KOPT-K1 (cell line): ENCODE measurements around the gene MSH3.
A peak's percentile ranks its signal among the peaks of the same experiment; 100 is the strongest.

Experiments used
- H3K27ac ChIP-seq: fragments of 200-600 bp; sonication (generic); 2 replicates; pipeline ENCODE4 v1.5.1; 2016; ENCODE audit warnings: antibody characterized with exemption, mild to moderate bottlenecking, low read depth, low read length; ENCODE audit not compliant: poor library complexity, severe bottlenecking
- H3K36me3 ChIP-seq: fragments of 200-600 bp; sonication (generic); 2 replicates; pipeline ENCODE4 v1.5.1; 2017; ENCODE audit warnings: antibody characterized with exemption, mild to moderate bottlenecking, low read length, moderate library complexity; ENCODE audit not compliant: insufficient read depth
- H3K9me3 ChIP-seq: fragments of 200-600 bp; sonication (generic); 2 replicates; pipeline ENCODE4 v1.5.1; 2017; ENCODE audit warnings: antibody characterized with exemption, low read length, mild to moderate bottlenecking; ENCODE audit not compliant: insufficient read depth, poor library complexity, severe bottlenecking

Gene MSH3

GRCh38 chr5:80654391-80655230 is at the start of gene MSH3, which contains the start of gene DHFR:
MSH3 (plus strand) TSS chr5:80654652; CDS start chr5:80654728, 76 bp downstream.
DHFR (minus strand) TSS chr5:80654983; CDS start chr5:80654489, 494 bp downstream.
- Histone ChIP-seq H3K27ac (peak within 1 kb of the TSS; percentile 97), H3K9me3 (no peaks in the 10 kb centered on the region), H3K36me3 (peaks cover 27% of the 10 kb centered on the region)

- Histone ChIP-seq H3K27ac (no peak overlapping the region), H3K9me3 (peaks cover 9% of the 10 kb centered on the region), H3K36me3 (no peaks in the 10 kb centered on the region)
Measured at GRCh38 chr5:80607343-80607742, 47.1 kb upstream of the MSH3 start.

- H3K9me3 ChIP-seq = peaks cover 9% of the 10 kb centered on the region
- H3K27ac ChIP-seq = no peak overlapping the region
- H3K36me3 ChIP-seq = no peaks in the 10 kb centered on the region
Measured at GRCh38 chr5:80607832-80608231, 46.6 kb upstream of the MSH3 start.

- Histone ChIP-seq H3K36me3 (no peaks in the 10 kb centered on the region), H3K27ac (no peak overlapping the region)
Measured at GRCh38 chr5:80608731-80609130, 45.7 kb upstream of the MSH3 start.

GRCh38 chr5:80609692-80610091 is 44.8 kb upstream of the MSH3 start:
- H3K36me3 ChIP-seq = no peaks in the 10 kb centered on the region

More at GRCh38 chr5:80608731-80609130, 45.7 kb upstream of the MSH3 start:
- peaks cover 9% of the 10 kb centered on the region for H3K9me3 ChIP-seq

GRCh38 chr5:80615266-80615914 is 39.1 kb upstream of the MSH3 start:
- peaks cover 5% of the 10 kb centered on the region for H3K9me3 ChIP-seq
- H3K27ac ChIP-seq = no peak overlapping the region
- peaks cover 18% of the 10 kb centered on the region for H3K36me3 ChIP-seq

More at GRCh38 chr5:80609692-80610091, 44.8 kb upstream of the MSH3 start:
- Histone ChIP-seq H3K9me3 (peaks cover 9% of the 10 kb centered on the region), H3K27ac (no peak overlapping the region)

- no peaks in the 10 kb centered on the region for H3K9me3 ChIP-seq
- H3K36me3 ChIP-seq = peaks cover 32% of the 10 kb centered on the region
- no peak overlapping the region for H3K27ac ChIP-seq
Measured at GRCh38 chr5:80618438-80618837, 36.0 kb upstream of the MSH3 start.

- H3K27ac ChIP-seq = no peak overlapping the region
- no peaks in the 10 kb centered on the region for H3K9me3 ChIP-seq
- H3K36me3 ChIP-seq = peaks cover 32% of the 10 kb centered on the region
Measured at GRCh38 chr5:80619086-80619485, 35.4 kb upstream of the MSH3 start.

- Histone ChIP-seq H3K27ac (no peak overlapping the region), H3K36me3 (peaks cover 32% of the 10 kb centered on the region), H3K9me3 (no peaks in the 10 kb centered on the region)
Measured at GRCh38 chr5:80620211-80620610, 34.2 kb upstream of the MSH3 start.

GRCh38 chr5:80622756-80623155 is 31.7 kb upstream of the MSH3 start:
- H3K27ac ChIP-seq = no peak overlapping the region
- H3K36me3 ChIP-seq = peaks cover 28% of the 10 kb centered on the region
- H3K9me3 ChIP-seq = no peaks in the 10 kb centered on the region

- Histone ChIP-seq H3K9me3 (no peaks in the 10 kb centered on the region), H3K27ac (no peak overlapping the region), H3K36me3 (peaks cover 26% of the 10 kb centered on the region)
Measured at GRCh38 chr5:80623999-80624398, 30.5 kb upstream of the MSH3 start.

GRCh38 chr5:80625230-80625629 is 29.2 kb upstream of the MSH3 start:
- Histone ChIP-seq H3K36me3 (peaks cover 36% of the 10 kb centered on the region), H3K27ac (no peak overlapping the region), H3K9me3 (no peaks in the 10 kb centered on the region)

GRCh38 chr5:80629281-80629680 is 25.2 kb upstream of the MSH3 start:
- peaks cover 61% of the 10 kb centered on the region for H3K36me3 ChIP-seq
- H3K27ac ChIP-seq = no peak overlapping the region
- H3K9me3 ChIP-seq = no peaks in the 10 kb centered on the region

GRCh38 chr5:80631278-80632259 is 22.9 kb upstream of the MSH3 start:
- no peaks in the 10 kb centered on the region for H3K9me3 ChIP-seq
- peaks cover 84% of the 10 kb centered on the region for H3K36me3 ChIP-seq
- no peak overlapping the region for H3K27ac ChIP-seq
